ENCODE measurements around the gene RC3H1. TPM values are rescaled to one million over a fixed set of nuclear protein-coding genes. Genes with fewer than 3 reads are reported as not detected.
"Not testable (repeated sequence)": the region's sequence is repeated elsewhere in the genome, so short reads cannot be mapped to it uniquely, and the experiment has no call there.

RC3H1 gene
- total RNA-seq, 1 donor from 2014 or later: 32.2 TPM

GRCh38 chr1:173960625-173961024 is 61.5 kb downstream of the RC3H1 start:
- intact Hi-C loops (cut with micrococcal nuclease): no loop called here

DNA sequence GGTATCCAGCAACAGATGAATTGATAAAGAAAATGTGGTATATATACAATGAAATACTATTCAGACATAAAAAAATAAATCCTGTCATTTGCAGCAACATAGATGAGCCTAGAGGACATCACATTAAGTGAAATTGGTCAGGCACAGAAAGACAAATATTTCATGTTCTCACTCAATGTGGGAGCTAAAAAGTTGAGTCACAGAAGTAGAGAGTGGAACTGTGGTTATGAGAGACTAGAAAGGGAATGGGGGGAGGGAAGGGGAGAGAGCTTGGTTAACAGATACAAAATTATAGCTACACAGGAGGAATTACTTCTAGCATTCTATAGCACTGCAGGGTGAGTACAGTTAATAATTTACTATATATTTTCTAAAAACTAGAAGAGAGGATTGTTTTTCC is 68.0 kb downstream of the RC3H1 start:
- intact Hi-C loops (cut with micrococcal nuclease): no loop called here

DNA sequence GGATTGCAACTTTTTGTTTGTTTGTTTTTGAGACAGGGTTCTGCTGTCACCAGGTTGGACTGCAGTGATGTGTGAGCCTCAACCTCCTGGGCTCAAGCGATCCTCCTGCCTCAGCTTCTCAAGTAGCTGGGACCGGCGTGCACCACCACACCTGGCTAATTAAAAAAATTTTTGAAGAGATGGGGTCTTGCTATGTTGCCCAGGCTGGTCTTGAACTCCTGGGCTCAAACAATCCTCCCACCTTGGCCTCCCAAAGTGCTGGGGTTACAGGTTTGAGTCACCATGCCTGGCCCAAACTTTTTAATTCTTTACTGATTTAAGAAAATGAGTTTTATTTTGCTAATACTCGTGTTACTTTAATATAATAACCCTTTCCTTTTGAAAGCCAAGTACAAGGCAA is 73.6 kb downstream of the RC3H1 start:
- intact Hi-C loops (cut with micrococcal nuclease): no loop called here

- intact Hi-C loops (cut with micrococcal nuclease): no loop called here
These were observed 75.7 kb downstream of the RC3H1 start for GRCh38 chr1:173946380-173946921.

GRCh38 chr1:173937062-173937461 is 85.1 kb downstream of the RC3H1 start:
- intact Hi-C loops (cut with micrococcal nuclease): no loop called here

DNA sequence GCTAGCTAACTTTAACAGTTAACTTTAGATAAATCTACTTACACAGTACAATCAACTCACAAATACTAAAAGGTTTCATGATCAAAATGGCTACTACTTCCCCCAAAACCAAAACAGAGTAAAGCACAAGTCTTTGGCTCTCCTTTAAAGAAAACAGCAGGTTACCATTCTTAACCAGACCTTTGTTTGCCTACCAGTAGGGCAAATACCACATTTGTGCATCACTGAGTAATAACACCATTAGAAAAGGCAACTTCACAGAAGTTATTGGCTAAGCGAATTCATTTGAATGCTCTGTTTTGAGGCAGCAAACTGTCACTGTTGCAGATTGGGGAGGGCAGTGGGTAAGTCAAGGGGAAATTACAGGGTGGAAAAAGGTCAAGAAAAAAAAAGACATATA is 87.7 kb downstream of the RC3H1 start:
- intact Hi-C loops (cut with micrococcal nuclease): no loop called here

GRCh38 chr1:173930541-173930940 is 91.6 kb downstream of the RC3H1 start:
- intact Hi-C loops (cut with micrococcal nuclease): not testable (repeated sequence)

GRCh38 chr1:173925306-173926242 is 96.6 kb downstream of the RC3H1 start:
- intact Hi-C loops (cut with micrococcal nuclease): no loop called here

GRCh38 chr1:173920861-173921260 is 101.3 kb downstream of the RC3H1 start:
- intact Hi-C loops (cut with micrococcal nuclease): no loop called here

GRCh38 chr1:173917635-173918493 is 104.3 kb downstream of the RC3H1 start:
- intact Hi-C loops (cut with micrococcal nuclease): no loop called here

GRCh38 chr1:173917149-173917548 is 105.0 kb downstream of the RC3H1 start, which contains the start of gene SERPINC1:
SERPINC1 (minus strand) TSS chr1:173917327; CDS start chr1:173917259, 68 bp downstream.
- intact Hi-C loops (cut with micrococcal nuclease): no loop called here

GRCh38 chr1:173916667-173917066 is 105.5 kb downstream of the RC3H1 start:
- intact Hi-C loops (cut with micrococcal nuclease): no loop called here

DNA sequence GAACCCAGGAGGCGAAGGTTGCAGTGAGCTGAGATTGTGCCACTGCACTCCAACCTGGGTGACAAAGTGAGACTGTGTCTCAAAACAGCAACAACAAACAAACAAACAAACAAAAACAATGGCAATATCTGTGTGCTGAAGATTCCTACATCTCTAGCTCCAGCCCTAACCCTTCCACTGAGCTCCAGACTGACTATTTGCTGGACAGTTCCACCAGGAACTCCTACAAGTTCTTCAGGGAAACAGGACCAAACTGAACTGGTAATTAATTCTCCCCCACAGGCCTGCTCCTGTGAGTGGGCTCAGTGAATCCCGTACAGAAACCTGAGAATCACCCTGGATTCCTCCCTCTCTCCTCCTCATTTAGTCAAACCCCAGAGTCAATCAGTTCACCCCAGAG is 106.6 kb downstream of the RC3H1 start:
- intact Hi-C loops (cut with micrococcal nuclease): loop anchor here (2.0 kb wide), 1 partner anchor 47 kb away; the partner anchor contains the start of gene ZBTB37

GRCh38 chr1:173914366-173914871 is 107.7 kb downstream of the RC3H1 start:
- intact Hi-C loops (cut with micrococcal nuclease): loop anchor here (2.0 kb wide), 1 partner anchor 46 kb away; the partner anchor contains the start of gene ZBTB37

- intact Hi-C loops (cut with micrococcal nuclease): no loop called here
These were observed 109.0 kb downstream of the RC3H1 start for GRCh38 chr1:173913111-173913510.

GRCh38 chr1:173903827-173904531 is 118.2 kb downstream of the RC3H1 start:
- intact Hi-C loops (cut with micrococcal nuclease): no loop called here

DNA sequence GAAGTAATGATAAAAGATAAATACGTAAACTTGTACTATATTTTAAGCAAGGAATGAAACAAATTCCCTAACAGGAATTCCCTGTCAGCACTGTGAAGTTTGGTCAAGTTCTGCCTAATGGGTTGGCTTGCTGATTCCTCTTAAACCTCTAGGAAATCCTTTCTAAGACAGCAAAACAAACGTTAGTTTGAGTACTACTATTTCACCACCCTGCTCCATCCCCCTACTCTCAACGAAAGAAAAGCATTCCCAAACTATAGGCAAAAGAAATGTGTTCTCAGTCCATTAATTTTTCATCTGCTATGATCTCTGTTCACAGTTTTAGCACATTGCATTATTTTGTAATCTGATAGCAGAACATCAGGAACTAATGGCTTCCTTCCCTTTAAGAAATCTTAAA is 121.2 kb downstream of the RC3H1 start:
- intact Hi-C loops (cut with micrococcal nuclease): no loop called here

- intact Hi-C loops (cut with micrococcal nuclease): no loop called here
These were observed 121.7 kb downstream of the RC3H1 start for GRCh38 chr1:173900427-173900826.

DNA sequence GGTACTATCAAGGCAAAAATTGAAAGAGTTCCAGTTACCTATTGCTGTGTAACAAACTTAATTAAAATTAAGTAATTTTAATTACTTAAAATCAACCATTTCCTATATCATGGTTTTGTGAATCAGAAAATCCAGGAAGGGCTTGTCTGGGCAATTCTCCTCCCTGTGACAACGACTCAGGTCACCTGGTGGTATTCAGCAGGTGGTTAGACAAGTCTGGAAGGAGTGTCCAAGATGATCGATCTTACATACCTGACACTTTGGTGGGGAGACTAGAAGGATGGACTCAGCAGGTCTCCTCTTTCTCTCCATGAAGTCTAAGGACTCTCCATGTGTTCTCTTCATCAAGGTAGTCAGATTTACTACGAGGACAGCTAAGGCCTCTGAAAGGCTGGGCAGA is 128.0 kb downstream of the RC3H1 start:
- intact Hi-C loops (cut with micrococcal nuclease): no loop called here

GRCh38 chr1:173893611-173894010 is 128.5 kb downstream of the RC3H1 start:
- intact Hi-C loops (cut with micrococcal nuclease): no loop called here

- intact Hi-C loops (cut with micrococcal nuclease): no loop called here
These were observed 132.3 kb downstream of the RC3H1 start for GRCh38 chr1:173889885-173890284.
